GM23248 (cell line): ENCODE results near the gene PCBP1. TPM values are rescaled to one million over a fixed set of nuclear protein-coding genes. Genes with fewer than 3 reads are reported as not detected.
A peak's percentile ranks its signal among the peaks of the same experiment; 100 is the strongest.

ENCODE experiments used
- DNase-seq: peaks from one replicate; pipeline ENCODE4 v3.0.0-alpha.2; 2015
- H2AFZ ChIP-seq: fragments of 200-600 bp; sonication (generic); 2 replicates; pipeline ENCODE4 v1.6.1; 2016; ENCODE audit warnings: antibody characterized with exemption
- H3F3A ChIP-seq: fragments of 200-600 bp; sonication (generic); 2 replicates; pipeline ENCODE4 v1.6.1; 2016; ENCODE audit warnings: mild to moderate bottlenecking, antibody characterized with exemption, mixed run types; ENCODE audit not compliant: insufficient read depth
- H3K27ac ChIP-seq: fragments of 200-600 bp; sonication (generic); 2 replicates; pipeline ENCODE4 v1.5.1; 2016; ENCODE audit warnings: mild to moderate bottlenecking
- H3K27me3 ChIP-seq: fragments of 200-600 bp; sonication (generic); replicated peaks from 2 replicates; pipeline ENCODE4 v1.6.1; 2016; ENCODE audit warnings: mild to moderate bottlenecking; ENCODE audit not compliant: insufficient read depth
- H3K36me3 ChIP-seq: fragments of 200-600 bp; sonication (generic); 2 replicates; pipeline ENCODE4 v1.6.1; 2016; ENCODE audit warnings: low read depth, mild to moderate bottlenecking
- H3K4me1 ChIP-seq: fragments of 200-600 bp; sonication (generic); 2 replicates; pipeline ENCODE4 v1.6.1; 2016; ENCODE audit warnings: mild to moderate bottlenecking; ENCODE audit not compliant: insufficient read depth
- H3K4me2 ChIP-seq: fragments of 200-600 bp; sonication (generic); one replicate; pipeline ENCODE4 v1.6.1; 2016; ENCODE audit warnings: mild to moderate bottlenecking; ENCODE audit not compliant: unreplicated experiment
- H3K4me3 ChIP-seq: fragments of 200-600 bp; sonication (generic); 2 replicates; pipeline ENCODE4 v1.5.1; 2016; ENCODE audit warnings: mild to moderate bottlenecking
- H3K79me2 ChIP-seq: fragments of 200-600 bp; sonication (generic); 2 replicates; pipeline ENCODE4 v1.6.1; 2016; ENCODE audit warnings: mild to moderate bottlenecking; ENCODE audit not compliant: insufficient read depth
- H3K9ac ChIP-seq: fragments of 200-600 bp; sonication (generic); 2 replicates; pipeline ENCODE4 v1.6.1; 2016; ENCODE audit warnings: mild to moderate bottlenecking
- H3K9me2 ChIP-seq: fragments of 200-600 bp; sonication (generic); 2 replicates; pipeline ENCODE4 v1.6.1; 2016; ENCODE audit warnings: mixed run types, mild to moderate bottlenecking, moderate library complexity; ENCODE audit not compliant: insufficient read depth
- H3K9me3 ChIP-seq: fragments of 200-600 bp; sonication (generic); one replicate; pipeline ENCODE4 v1.6.1; 2017; ENCODE audit warnings: low read depth
- H4K20me1 ChIP-seq: fragments of 200-600 bp; sonication (generic); 2 replicates; pipeline ENCODE4 v1.6.0; 2016; ENCODE audit not compliant: insufficient read depth
- EZH2 ChIP-seq: fragments of 200-600 bp; sonication (generic); IDR thresholded peaks from 2 replicates; pipeline ENCODE4 v1.6.1; 2018; ENCODE audit warnings: antibody characterized with exemption, mild to moderate bottlenecking; ENCODE audit not compliant: insufficient read depth, poor library complexity, severe bottlenecking
- EZH2phosphoT487 ChIP-seq: fragments of 200-600 bp; sonication (generic); IDR thresholded peaks from 2 replicates; pipeline ENCODE4 v1.6.1; 2018; ENCODE audit warnings: antibody characterized with exemption, moderate library complexity, mild to moderate bottlenecking, low read depth; ENCODE audit not compliant: insufficient read depth
- WGBS, 2 experiments: methylation state at CpG; one replicate each; pipeline ENCODE4 v1.1.6; 2015 to 2017; ENCODE audit warnings: low lambda C conversion rate in 2 of 2, low coverage in 1 of 2; ENCODE audit errors: missing lambda C conversion rate in 2 of 2; 5-methylcytosine and 5-hydroxymethylcytosine counted together
- in situ Hi-C: fragments of 300-500 bp; cut with MboI; formaldehyde crosslinking; loops from 2 replicates; pipeline ENCODE4 v1.15.0; 2020
- polyA plus RNA-seq: library from polyadenylated mRNA; unstranded; fragments of >200 nt; fragmentation: Nextera tagmentation; extraction: Ambion mirVana; gene quantifications from 2 replicates; pipeline ENCODE4 v1.2.1, GENCODE V29; 2016
- total RNA-seq: library from RNA; depleted of rRNA; stranded (reverse); fragments of >200 nt; shearing (Covaris generic); gene quantifications from 2 replicates; pipeline ENCODE4 v1.2.3, GENCODE V29; 2014

The PCBP1 gene
- total and polyA plus RNA-seq, 2 experiments from 2014 or later: 29.8 to 167 TPM

- no peak overlapping the region for H3K4me3 ChIP-seq
- no peak for TF ChIP-seq EZH2phosphoT487
- no peak for TF ChIP-seq EZH2
- no peaks in the 10 kb centered on the region for H3K27me3 ChIP-seq
These were observed 26.2 kb downstream of the PCBP1 start for GRCh38 chr2:70113359-70114070.

DNA sequence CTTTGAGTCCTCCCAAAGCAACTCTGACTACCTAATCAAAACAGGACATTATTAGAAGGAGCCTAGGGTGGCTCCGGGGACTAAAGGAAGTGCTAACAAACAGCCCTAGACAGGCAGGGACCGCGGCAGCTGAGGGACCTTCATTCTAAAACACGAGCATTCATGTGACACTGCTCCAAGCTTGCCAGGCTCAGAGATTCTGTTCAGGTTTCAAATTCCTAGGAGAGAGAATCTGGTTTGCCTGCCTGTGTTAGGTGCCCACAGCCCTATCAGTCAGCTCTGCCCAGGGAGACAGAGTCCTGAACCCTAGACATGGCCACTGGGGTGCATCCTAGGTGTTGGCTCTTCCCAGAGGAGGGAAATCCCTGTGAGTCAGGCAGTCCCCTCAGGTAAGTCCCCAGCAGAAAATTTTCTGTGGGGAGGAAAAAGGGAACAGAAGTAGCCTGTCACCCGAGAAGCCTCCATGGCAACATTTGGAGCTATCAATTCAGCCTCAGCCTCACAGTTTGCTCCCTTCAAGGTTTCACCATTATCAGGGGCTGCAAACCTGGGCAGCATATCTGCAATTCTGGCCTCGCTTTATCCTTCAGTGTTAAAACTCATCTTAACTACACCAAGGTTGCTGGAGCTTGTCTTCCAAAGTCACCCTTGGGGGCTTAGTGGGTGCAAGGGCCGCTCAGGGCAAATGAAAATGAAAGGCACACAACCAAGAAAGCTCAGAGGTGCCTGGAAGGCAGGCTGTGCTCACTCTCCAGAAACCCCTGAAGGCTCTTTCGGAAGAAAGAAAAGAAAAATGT, 28.6 kb downstream of the PCBP1 start:
- in situ Hi-C loops: no loop called here

More at GRCh38 chr2:70113359-70114070, 26.2 kb downstream of the PCBP1 start:
- DNase-seq: no peak
- Histone ChIP-seq H3K9ac (no peak overlapping the region), H3K4me2 (peak overlapping the region; percentile 9), H3K36me3 (no peaks in the 10 kb centered on the region), H3K4me1 (peaks cover 31% of the 10 kb centered on the region), H3K27ac (no peak overlapping the region), H3K9me2 (no peaks in the 10 kb centered on the region), H3K79me2 (no peaks in the 10 kb centered on the region), H4K20me1 (no peaks in the 10 kb centered on the region), H2AFZ (peak overlapping the region; percentile 19; the same call in 1 of the 2 replicates), H3F3A (peaks cover 19% of the 10 kb centered on the region; the same call in 1 of the 2 replicates), H3K9me3 (no peaks in the 10 kb centered on the region)
- 67 to 68% methylated on average over 4 of the region's 4 CpGs for whole genome bisulfite sequencing, 2 experiments
- in situ Hi-C loops: no loop called here

GRCh38 chr2:70116936-70117552, 29.8 kb downstream of the PCBP1 start:
- Histone ChIP-seq H3K27ac (no peak overlapping the region), H2AFZ (no peak overlapping the region), H3K4me2 (no peak overlapping the region), H3K27me3 (no peaks in the 10 kb centered on the region), H3K9me3 (no peaks in the 10 kb centered on the region), H4K20me1 (no peaks in the 10 kb centered on the region), H3K4me3 (no peak overlapping the region), H3K79me2 (no peaks in the 10 kb centered on the region), H3K4me1 (peaks cover 21% of the 10 kb centered on the region), H3K9me2 (no peaks in the 10 kb centered on the region), H3K9ac (no peak overlapping the region), H3K36me3 (no peaks in the 10 kb centered on the region), H3F3A (peaks cover 14% of the 10 kb centered on the region; the same call in 1 of the 2 replicates)
- no peak for TF ChIP-seq EZH2
- TF ChIP-seq EZH2phosphoT487: no peak
- in situ Hi-C loops: no loop called here
- 73 to 80% methylated on average over 2 of the region's 2 CpGs for WGBS, 2 experiments
- DNase-seq: no peak

More for the DNA sequence above, 28.6 kb downstream of the PCBP1 start:
- no peaks in the 10 kb centered on the region for H3K9me3 ChIP-seq
- no peaks in the 10 kb centered on the region for H3K79me2 ChIP-seq
- H3K36me3 ChIP-seq: no peaks in the 10 kb centered on the region
- no peaks in the 10 kb centered on the region for H3K9me2 ChIP-seq
- no peak for DNase-seq
- peaks cover 31% of the 10 kb centered on the region for H3K4me1 ChIP-seq
- no peaks in the 10 kb centered on the region for H4K20me1 ChIP-seq
- H3K4me3 ChIP-seq: no peak overlapping the region
- 73 to 76% methylated on average over 8 of the region's 8 CpGs for WGBS, 2 experiments
- TF ChIP-seq EZH2: no peak
- no peak for TF ChIP-seq EZH2phosphoT487
- H3K4me2 ChIP-seq: no peak overlapping the region
- no peak overlapping the region for H3K9ac ChIP-seq
- peaks cover 19% of the 10 kb centered on the region; the same call in 1 of the 2 replicates for H3F3A ChIP-seq
- H2AFZ ChIP-seq: 0 out of 2 replicates have a peak overlapping the region, but pooled peaks have one; percentile 16
- no peak overlapping the region for H3K27ac ChIP-seq
- no peaks in the 10 kb centered on the region for H3K27me3 ChIP-seq

- Histone ChIP-seq H3K4me3 (no peak overlapping the region), H3K9me2 (no peaks in the 10 kb centered on the region), H3F3A (peaks cover 11% of the 10 kb centered on the region), H3K4me1 (peaks cover 7% of the 10 kb centered on the region), H4K20me1 (no peaks in the 10 kb centered on the region), H3K27ac (no peak overlapping the region), H3K27me3 (no peaks in the 10 kb centered on the region), H3K4me2 (no peak overlapping the region), H3K9me3 (no peaks in the 10 kb centered on the region), H3K36me3 (no peaks in the 10 kb centered on the region), H2AFZ (peak overlapping the region; percentile 68; the same call in 1 of the 2 replicates), H3K79me2 (no peaks in the 10 kb centered on the region), H3K9ac (no peak overlapping the region)
- in situ Hi-C loops: no loop called here
- no peak for TF ChIP-seq EZH2
- DNase-seq: no peak
- WGBS, 2 experiments: 34 to 48% methylated on average over 4 of the region's 4 CpGs
These were observed 31.6 kb downstream of the PCBP1 start for GRCh38 chr2:70118798-70119454.
